GM12801 (cell line): ENCODE measurements around the gene TMEM235.

Source experiments
- TF ChIP-seq, protein P1 (sequence below): IDR thresholded peaks from one replicate; pipeline ENCODE4 v1.5.1; 2011; ENCODE audit warnings: control low read depth; ENCODE audit not compliant: insufficient read length; ENCODE audit errors: extremely low read depth

Gene TMEM235

DNA sequence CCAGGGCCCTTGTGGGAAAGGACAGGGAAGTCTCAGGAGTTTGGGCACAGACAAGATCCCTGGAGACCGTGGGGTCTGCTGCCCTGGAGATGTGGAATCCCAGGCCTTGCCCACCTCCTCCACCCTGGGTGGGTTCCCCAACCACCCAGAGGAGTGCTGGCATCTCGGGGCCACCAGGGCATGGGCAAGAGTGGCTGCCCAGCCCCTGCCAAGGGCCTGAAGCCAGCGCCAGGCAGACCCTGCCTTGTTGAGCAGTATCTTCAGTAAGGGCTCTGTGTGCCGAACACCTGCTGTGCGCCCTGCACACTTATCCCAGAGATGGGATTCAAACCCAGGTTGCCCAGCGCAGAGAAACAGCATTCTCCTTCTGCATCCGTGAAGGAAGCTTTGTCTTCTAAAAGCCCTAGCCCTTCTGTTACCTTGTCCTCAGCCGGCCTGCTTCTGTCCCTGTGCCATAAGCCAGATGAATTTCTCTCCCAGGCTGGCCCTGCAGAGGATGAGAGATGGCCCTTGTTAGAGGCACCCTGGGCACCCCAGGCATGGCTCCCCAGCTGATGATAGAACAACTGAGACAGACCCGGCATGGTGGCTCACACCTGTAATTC, 32.4 kb downstream of the TMEM235 start:
- TF ChIP-seq, protein P1, sequence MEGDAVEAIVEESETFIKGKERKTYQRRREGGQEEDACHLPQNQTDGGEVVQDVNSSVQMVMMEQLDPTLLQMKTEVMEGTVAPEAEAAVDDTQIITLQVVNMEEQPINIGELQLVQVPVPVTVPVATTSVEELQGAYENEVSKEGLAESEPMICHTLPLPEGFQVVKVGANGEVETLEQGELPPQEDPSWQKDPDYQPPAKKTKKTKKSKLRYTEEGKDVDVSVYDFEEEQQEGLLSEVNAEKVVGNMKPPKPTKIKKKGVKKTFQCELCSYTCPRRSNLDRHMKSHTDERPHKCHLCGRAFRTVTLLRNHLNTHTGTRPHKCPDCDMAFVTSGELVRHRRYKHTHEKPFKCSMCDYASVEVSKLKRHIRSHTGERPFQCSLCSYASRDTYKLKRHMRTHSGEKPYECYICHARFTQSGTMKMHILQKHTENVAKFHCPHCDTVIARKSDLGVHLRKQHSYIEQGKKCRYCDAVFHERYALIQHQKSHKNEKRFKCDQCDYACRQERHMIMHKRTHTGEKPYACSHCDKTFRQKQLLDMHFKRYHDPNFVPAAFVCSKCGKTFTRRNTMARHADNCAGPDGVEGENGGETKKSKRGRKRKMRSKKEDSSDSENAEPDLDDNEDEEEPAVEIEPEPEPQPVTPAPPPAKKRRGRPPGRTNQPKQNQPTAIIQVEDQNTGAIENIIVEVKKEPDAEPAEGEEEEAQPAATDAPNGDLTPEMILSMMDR = no peak

- TF ChIP-seq, protein P1 = no peak
Measured at GRCh38 chr17:78264590-78264989, 33.2 kb downstream of the TMEM235 start.

DNA sequence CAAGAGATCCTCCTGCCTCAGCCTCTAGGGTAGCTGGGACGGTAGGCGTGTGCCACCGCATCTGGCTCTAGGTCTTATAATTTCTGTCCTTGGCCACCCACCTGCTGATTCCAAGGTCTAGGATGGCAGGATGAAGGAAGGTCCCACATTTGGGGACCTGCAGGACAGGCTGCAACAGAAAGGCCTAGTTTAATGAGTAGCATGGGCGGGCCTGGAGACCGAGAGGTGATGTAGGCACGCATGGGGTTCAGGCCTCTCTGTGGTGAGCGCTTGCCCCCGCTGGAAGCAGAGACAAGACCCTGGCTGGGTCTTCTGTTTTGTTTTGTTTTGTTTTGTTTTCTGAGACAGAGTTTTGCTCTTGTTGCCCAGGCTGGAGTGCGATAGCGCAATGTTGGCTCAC, 33.7 kb downstream of the TMEM235 start:
- TF ChIP-seq, protein P1 = no peak

GRCh38 chr17:78266231-78266631, 34.8 kb downstream of the TMEM235 start:
- TF ChIP-seq, protein P1 = no peak

- TF ChIP-seq, protein P1 = no peak
Measured at GRCh38 chr17:78266771-78267170, 35.3 kb downstream of the TMEM235 start.

GRCh38 chr17:78267253-78268073, 36.0 kb downstream of the TMEM235 start:
- TF ChIP-seq, protein P1 = no peak

DNA sequence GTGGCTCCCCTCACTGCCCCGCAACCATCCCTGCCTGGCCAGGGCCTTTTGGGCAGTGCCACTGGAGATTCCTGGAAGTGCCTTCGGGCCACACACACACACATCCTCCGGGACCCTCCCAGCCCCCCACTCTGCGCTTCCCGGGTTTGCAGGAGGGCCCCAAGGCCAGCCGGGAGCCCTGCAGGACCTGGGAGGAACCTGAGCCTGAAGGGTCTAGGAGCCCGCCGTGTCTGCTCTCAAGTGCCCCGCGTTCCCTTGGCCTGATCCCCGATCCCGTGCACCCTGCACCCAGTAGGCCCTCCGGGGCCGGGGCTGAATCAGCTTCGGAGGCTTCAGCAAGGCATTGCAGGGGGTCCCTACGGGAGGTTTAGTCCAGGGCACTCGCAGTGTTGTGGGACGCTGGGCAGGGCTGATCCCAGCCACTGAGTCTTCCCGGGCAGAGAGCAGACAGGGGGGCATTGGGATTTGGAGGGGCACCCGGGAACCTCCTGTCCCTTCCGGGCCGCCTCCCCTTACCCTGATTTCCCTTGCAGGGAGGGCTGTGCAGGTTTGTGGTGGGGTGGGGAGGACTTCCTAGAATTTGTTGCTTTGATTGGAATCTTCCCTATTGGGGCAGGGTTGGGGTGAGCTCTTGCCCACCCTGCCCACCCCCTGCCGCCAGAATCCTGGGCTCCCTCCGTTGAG, 36.9 kb downstream of the TMEM235 start:
- TF ChIP-seq, protein P1 = no peak
